Endothelial cell of umbilical vein (primary cell): ENCODE data around the gene TMEM59L. TPM values are rescaled to one million over a fixed set of nuclear protein-coding genes. Genes with fewer than 3 reads are reported as not detected.

Source experiments
- BruUV-seq: library from RNA; stranded (reverse); fragments of 400-500 nt; replicated peaks from 2 replicates; lab custom pipeline; 2021; lab: Mats Ljungman, UMichigan
- CTCF ChIA-PET: fragments of 300-600, 350-600 bp; sonication (Branson Sonifier 250); formaldehyde crosslinking; loops from one replicate; lab custom pipeline; 2021; ENCODE audit warnings: antibody characterized with exemption, inconsistent platforms; lab: Charles Lee
- POLR2A ChIA-PET: fragments of 300-600, 350-600 bp; sonication (Branson Sonifier 250); formaldehyde crosslinking; loops from one replicate; lab custom pipeline; 2021; ENCODE audit warnings: antibody characterized with exemption, inconsistent platforms; lab: Charles Lee
- DNase-seq: peaks from one replicate; pipeline ENCODE4 v3.0.0-alpha.2; 2011; ENCODE audit warnings: low read depth, low spot score
- FAIRE-seq: peaks from 2 replicates; lab custom pipeline; 2011; peaks lifted over from hg19 to GRCh38; lab: Jason Lieb, UNC
- H2AFZ ChIP-seq: 2 replicates; pipeline ENCODE4 v1.6.0; 2012; ENCODE audit warnings: low read depth, low read length, control low read depth, inconsistent platforms
- H3K27ac ChIP-seq: 2 replicates; pipeline ENCODE4 v1.5.1; 2011; ENCODE audit warnings: low read depth, mild to moderate bottlenecking, control low read depth, low read length, moderate library complexity; ENCODE audit not compliant: insufficient read depth
- H3K27me3 ChIP-seq, 2 experiments: 2 replicates each; pipeline versions ENCODE4 v1.6.0 to v1.6.1; 2011; ENCODE audit warnings: low read length in 2 of 2, mixed read lengths in 1 of 2; ENCODE audit not compliant: control insufficient read depth in 2 of 2, insufficient read depth in 2 of 2
- H3K36me3 ChIP-seq, 2 experiments: 2 replicates in 1 of 2; 3 replicates in 1 of 2; pipeline ENCODE4 v1.5.1; 2011; ENCODE audit warnings: low read length in 2 of 2, mild to moderate bottlenecking in 1 of 2, moderate library complexity in 1 of 2; ENCODE audit not compliant: control insufficient read depth in 2 of 2, insufficient read depth in 2 of 2; ENCODE audit errors: extremely low read depth in 1 of 2
- H3K4me1 ChIP-seq: 3 replicates; pipeline ENCODE4 v1.5.1; 2011; ENCODE audit warnings: mild to moderate bottlenecking, low read length; ENCODE audit not compliant: control insufficient read depth, insufficient read depth; ENCODE audit errors: extremely low read depth
- H3K4me2 ChIP-seq: 2 replicates; pipeline ENCODE4 v1.6.1; 2011; ENCODE audit warnings: low read length, control low read depth, mixed read lengths; ENCODE audit not compliant: insufficient read depth
- H3K4me3 ChIP-seq, 3 experiments: fragments of 200-600 bp in 1 of 3; sonication (generic), shearing (Covaris generic) in 1 of 3; replicated peaks in 1 of 3; 2 replicates each; pipeline ENCODE4 v1.5.1; 2011 to 2016; ENCODE audit warnings: control low read depth in 3 of 3, low read length in 3 of 3, mild to moderate bottlenecking in 2 of 3, inconsistent platforms in 1 of 3, low read depth in 1 of 3, moderate library complexity in 1 of 3; ENCODE audit not compliant: insufficient read depth in 1 of 3
- H3K79me2 ChIP-seq: 2 replicates; pipeline ENCODE4 v1.6.0; 2012; ENCODE audit warnings: low read length, inconsistent platforms; ENCODE audit not compliant: control insufficient read depth, insufficient read depth
- H3K9ac ChIP-seq: replicated peaks from 2 replicates; pipeline ENCODE3; 2011; ENCODE audit warnings: low read length, control low read depth; ENCODE audit not compliant: insufficient read depth; ENCODE audit errors: extremely low read depth
- H3K9me1 ChIP-seq: replicated peaks from 3 replicates; pipeline ENCODE4 v1.6.0; 2011; ENCODE audit warnings: mild to moderate bottlenecking, low read length; ENCODE audit not compliant: control insufficient read depth, insufficient read depth; ENCODE audit errors: extremely low read depth
- H3K9me3 ChIP-seq: replicated peaks from 2 replicates; pipeline ENCODE4 v1.5.1; 2012; ENCODE audit warnings: low read length, inconsistent platforms; ENCODE audit not compliant: control insufficient read depth, insufficient read depth
- H4K20me1 ChIP-seq: replicated peaks from 2 replicates; pipeline ENCODE3; 2011; ENCODE audit warnings: mild to moderate bottlenecking, low read length; ENCODE audit not compliant: control insufficient read depth, insufficient read depth; ENCODE audit errors: extremely low read depth
- FOS ChIP-seq: IDR thresholded peaks from 2 replicates; pipeline ENCODE4 v1.6.1; 2011; ENCODE audit warnings: mild to moderate bottlenecking, low read length, moderate library complexity, borderline replicate concordance; ENCODE audit not compliant: insufficient read depth
- GATA2 ChIP-seq: IDR thresholded peaks from 2 replicates; pipeline ENCODE4 v1.7.0; 2011; ENCODE audit warnings: low read depth, mild to moderate bottlenecking, moderate library complexity, mixed read lengths, low read length; ENCODE audit not compliant: insufficient read length, insufficient read depth
- JUN ChIP-seq: IDR thresholded peaks from 2 replicates; pipeline ENCODE4 v1.6.1; 2011; ENCODE audit warnings: borderline replicate concordance, low read depth; ENCODE audit not compliant: insufficient read length, insufficient read depth
- MYC ChIP-seq: IDR thresholded peaks from one replicate; pipeline ENCODE4 v1.6.1; 2011; ENCODE audit warnings: mild to moderate bottlenecking, low read depth, low read length
- POLR2AphosphoS5 ChIP-seq: IDR thresholded peaks from 2 replicates; pipeline ENCODE4 v1.6.1; 2012; ENCODE audit warnings: low read depth, mild to moderate bottlenecking, control low read depth, low read length, moderate library complexity; ENCODE audit not compliant: insufficient read depth
- dilution Hi-C: fragments of 300-500 bp; cut with MboI; formaldehyde crosslinking; loops from one replicate; pipeline ENCODE4 v1.15.0; 2019; ENCODE audit warnings: low sequenced_read_pairs; ENCODE audit not compliant: extremely low pct_ligation_motif_present
- intact Hi-C: fragments of 100-400 bp; cut with micrococcal nuclease; formaldehyde crosslinking; loops from one replicate; pipeline ENCODE4 v1.10.0; 2022
- polyA plus RNA-seq, 4 experiments: library from polyadenylated mRNA; depleted of rRNA in 3 of 4; stranded (reverse) in 3 of 4; unstranded in 1 of 4; fragments of >200 nt; gene quantifications; 2 replicates each; pipeline versions ENCODE4 v1.2.1 to v1.2.3, GENCODE V29; 2011 to 2012; ENCODE audit warnings: missing spikeins in 1 of 4
- total RNA-seq: library from RNA; stranded (reverse); gene quantifications from 2 replicates; pipeline ENCODE4 v1.2.3, GENCODE V29; 2021
- TF ChIP-seq, protein P1 (sequence below), 2 donors: IDR thresholded peaks; 1 replicate in 1 of 2; 2 replicates in 1 of 2; pipeline ENCODE4 v1.5.1; 2011; ENCODE audit warnings: low read length in 2 of 2, mild to moderate bottlenecking in 2 of 2, moderate library complexity in 2 of 2, control low read depth in 1 of 2, inconsistent platforms in 1 of 2, low read depth in 1 of 2; ENCODE audit not compliant: insufficient read depth in 1 of 2; ENCODE audit errors: extremely low read depth in 1 of 2

TMEM59L gene
- total and polyA plus RNA-seq, 2 donors (not counting 3 experiments of a cell fraction or from before 2014, with no cell fraction given): 0.43 to 0.97 TPM

GRCh38 chr19:18609717-18610051, 3.0 kb upstream of the TMEM59L start:
- dilution Hi-C loops: no loop called here
- no peak for DNase-seq
- H4K20me1 ChIP-seq: no peaks in the 10 kb centered on the region
- FAIRE-seq: no peak
- ChIA-PET POLR2A (no interaction called here), CTCF (no interaction called here)
- H3K9ac ChIP-seq: no peak overlapping the region
- H3K36me3 ChIP-seq: no peaks in the 10 kb centered on the region
- intact Hi-C loops: loop anchor here (1.0 kb wide), 1 partner anchor 27 kb away; no protein-coding TSS in a partner anchor
- H3K9me3 ChIP-seq: no peaks in the 10 kb centered on the region
- TF ChIP-seq, protein P1, sequence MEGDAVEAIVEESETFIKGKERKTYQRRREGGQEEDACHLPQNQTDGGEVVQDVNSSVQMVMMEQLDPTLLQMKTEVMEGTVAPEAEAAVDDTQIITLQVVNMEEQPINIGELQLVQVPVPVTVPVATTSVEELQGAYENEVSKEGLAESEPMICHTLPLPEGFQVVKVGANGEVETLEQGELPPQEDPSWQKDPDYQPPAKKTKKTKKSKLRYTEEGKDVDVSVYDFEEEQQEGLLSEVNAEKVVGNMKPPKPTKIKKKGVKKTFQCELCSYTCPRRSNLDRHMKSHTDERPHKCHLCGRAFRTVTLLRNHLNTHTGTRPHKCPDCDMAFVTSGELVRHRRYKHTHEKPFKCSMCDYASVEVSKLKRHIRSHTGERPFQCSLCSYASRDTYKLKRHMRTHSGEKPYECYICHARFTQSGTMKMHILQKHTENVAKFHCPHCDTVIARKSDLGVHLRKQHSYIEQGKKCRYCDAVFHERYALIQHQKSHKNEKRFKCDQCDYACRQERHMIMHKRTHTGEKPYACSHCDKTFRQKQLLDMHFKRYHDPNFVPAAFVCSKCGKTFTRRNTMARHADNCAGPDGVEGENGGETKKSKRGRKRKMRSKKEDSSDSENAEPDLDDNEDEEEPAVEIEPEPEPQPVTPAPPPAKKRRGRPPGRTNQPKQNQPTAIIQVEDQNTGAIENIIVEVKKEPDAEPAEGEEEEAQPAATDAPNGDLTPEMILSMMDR (IDR thresholded peaks at IDR 0.05; ENCODE audit: extremely low read depth in 1 of 2, insufficient read depth in 1 of 2, low read depth in 1 of 2, low read length in 2 of 2): no peak
- TF ChIP-seq MYC (no peak), GATA2 (no peak), JUN (no peak), FOS (no peak), POLR2AphosphoS5 (no peak)
- H2AFZ ChIP-seq: no peak overlapping the region
- no peak overlapping the region for H3K4me2 ChIP-seq
- H3K27ac ChIP-seq: no peak overlapping the region
- BruUV-seq: no TSS peak
- H3K4me3 ChIP-seq: no peak overlapping the region
- H3K9me1 ChIP-seq: no peaks in the 10 kb centered on the region
- H3K79me2 ChIP-seq: no peaks in the 10 kb centered on the region
- peaks cover 75 to 88% of the 10 kb centered on the region in 2 experiments for H3K27me3 ChIP-seq
- peaks cover 16% of the 10 kb centered on the region for H3K4me1 ChIP-seq

GRCh38 chr19:18610245-18610555, 2.5 kb upstream of the TMEM59L start:
- Histone ChIP-seq H3K27me3 (peaks cover 70 to 84% of the 10 kb centered on the region in 2 experiments), H3K9me3 (no peaks in the 10 kb centered on the region), H4K20me1 (no peaks in the 10 kb centered on the region), H3K36me3 (no peaks in the 10 kb centered on the region), H3K9ac (no peak overlapping the region), H3K9me1 (no peaks in the 10 kb centered on the region), H3K79me2 (no peaks in the 10 kb centered on the region), H2AFZ (no peak overlapping the region), H3K4me3 (no peak overlapping the region), H3K4me1 (peaks cover 16% of the 10 kb centered on the region), H3K27ac (no peak overlapping the region), H3K4me2 (no peak overlapping the region)
- POLR2A ChIA-PET: no interaction called here
- CTCF ChIA-PET: no interaction called here
- FAIRE-seq (no peak), DNase-seq (no peak)
- BruUV-seq: no TSS peak
- intact Hi-C loops: loop anchor here (1.0 kb wide), 1 partner anchor 26 kb away; no protein-coding TSS in a partner anchor
- TF ChIP-seq JUN (no peak), GATA2 (no peak), MYC (no peak), FOS (no peak)
- TF ChIP-seq, protein P1 (IDR thresholded peaks at IDR 0.05; ENCODE audit: extremely low read depth in 1 of 2, insufficient read depth in 1 of 2, low read depth in 1 of 2, low read length in 2 of 2): no peak
- dilution Hi-C loops: no loop called here
